SIG-M5 (cell line): ENCODE results near the gene ZNF410.
A peak's percentile ranks its signal among the peaks of the same experiment; 100 is the strongest.
"Not testable (repeated sequence)": the region's sequence is repeated elsewhere in the genome, so short reads cannot be mapped to it uniquely, and the experiment has no call there.

ENCODE experiments used
- DNase-seq: peaks from one replicate; lab custom pipeline; 2025; lab: John Stamatoyannopoulos, UW

Gene ZNF410

DNA sequence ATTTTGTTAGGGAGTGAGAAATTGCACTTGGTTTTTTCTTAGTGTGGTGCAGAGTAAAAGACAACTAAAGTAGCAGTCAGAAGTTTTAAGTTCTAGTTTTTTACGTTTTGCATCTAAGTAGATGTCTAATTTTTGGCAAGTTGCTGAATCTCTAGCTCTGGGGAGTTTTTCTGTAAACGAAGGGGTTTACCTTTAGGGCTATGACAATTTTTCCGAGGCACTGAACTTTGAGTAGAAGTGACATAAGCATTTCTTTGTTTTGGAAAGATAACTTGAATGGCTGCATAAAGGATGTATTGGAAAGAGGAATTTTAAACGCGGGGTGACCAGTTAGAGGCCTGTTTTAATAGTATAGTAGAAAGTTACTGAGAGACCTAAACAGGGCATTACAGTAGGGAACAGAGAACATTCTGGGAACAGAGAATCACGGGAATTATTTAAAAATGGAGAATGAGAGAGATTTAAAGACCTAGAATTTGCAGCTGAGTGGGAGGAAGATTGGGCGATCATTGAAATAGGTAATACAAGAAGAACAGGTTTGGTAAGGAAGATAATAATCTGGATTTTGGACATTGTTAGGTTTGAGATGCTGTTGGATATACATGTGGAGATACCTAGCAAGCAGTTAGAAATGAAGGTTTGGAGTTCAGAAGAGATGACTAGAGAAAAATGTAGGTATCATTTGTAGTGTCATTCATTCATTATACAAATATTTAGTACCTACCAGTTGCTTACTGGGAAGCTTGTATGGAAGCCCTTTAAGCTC lies 1.2 kb downstream of the ZNF410 start:
- no peak for DNase-seq

DNA sequence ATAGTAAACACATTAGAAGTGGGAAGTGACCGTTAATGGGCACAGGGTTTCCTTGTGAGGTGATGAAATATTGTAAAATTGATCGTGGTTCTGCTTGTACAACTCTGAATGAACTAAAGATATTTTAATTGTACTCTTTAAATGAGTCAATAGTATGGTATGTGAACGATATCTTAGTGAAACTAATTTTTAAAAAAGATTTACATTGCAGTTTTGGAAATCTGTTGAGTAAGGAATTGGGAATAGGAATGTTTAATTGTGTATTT lies 1.7 kb downstream of the ZNF410 start:
- DNase-seq, result no peak

DNA sequence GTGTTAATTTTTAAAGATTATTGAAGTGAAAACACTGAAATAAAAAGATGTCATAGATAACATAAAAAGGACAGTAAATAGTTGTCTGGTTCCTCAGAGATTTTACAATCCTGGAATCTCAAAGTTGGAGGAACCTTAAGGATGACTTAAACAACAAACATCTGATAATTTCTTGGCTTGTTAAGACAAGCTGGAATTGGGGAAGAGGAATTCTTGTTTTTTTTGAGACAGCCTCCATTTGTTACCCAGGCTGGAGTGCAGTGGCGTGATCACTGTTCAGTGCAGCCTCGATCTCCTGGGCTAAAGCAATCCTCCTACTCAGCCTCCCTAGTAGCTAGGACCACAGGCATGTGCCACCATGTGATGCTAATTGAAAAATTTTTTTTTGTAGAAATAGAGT lies 2.3 kb downstream of the ZNF410 start:
- no peak for DNase-seq

DNA sequence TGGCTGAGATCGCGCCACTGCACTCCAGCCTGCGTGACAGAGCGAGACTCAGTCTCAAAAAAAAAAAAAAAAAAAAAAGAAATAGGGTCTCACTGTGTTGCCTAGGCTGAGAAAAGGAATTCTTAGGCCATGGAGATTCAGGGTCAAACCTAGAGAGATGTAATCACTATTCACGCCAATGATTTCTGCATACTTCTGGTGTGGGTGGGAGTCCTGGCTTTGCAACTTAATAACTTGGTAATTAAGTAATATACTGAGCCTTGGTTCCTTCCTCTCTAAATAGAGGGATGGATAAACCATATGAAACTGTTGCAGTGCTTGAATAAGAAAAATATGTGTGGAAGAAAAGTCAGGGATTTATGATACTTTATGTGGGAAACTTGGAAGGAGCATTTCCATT lies 2.7 kb downstream of the ZNF410 start:
- no peak for DNase-seq

DNA sequence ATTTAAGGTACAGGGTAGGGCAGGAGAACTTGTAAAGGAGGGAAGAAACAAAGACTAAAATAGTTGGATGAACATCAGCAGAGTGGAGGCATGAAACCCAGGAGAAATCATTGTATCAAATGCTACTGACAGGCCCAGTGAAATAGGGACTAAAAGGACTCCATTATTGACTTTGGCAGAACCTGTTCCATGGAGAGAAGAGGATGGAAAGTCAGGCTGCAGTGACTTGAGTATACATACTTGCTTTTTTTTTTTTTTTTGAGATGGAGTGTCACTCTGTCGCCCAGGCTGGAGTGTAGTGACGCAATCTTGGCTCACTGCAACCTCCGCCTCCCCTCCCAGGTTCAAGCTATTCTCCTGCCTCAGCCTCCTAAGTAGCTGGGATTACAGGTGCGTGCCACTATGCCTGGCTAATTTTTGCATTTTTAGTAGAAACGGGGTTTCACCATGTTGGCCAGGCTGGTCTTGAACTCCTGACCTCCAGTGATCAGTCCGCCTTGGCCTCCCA lies 7.6 kb downstream of the ZNF410 start:
- not testable (repeated sequence) for DNase-seq

DNA sequence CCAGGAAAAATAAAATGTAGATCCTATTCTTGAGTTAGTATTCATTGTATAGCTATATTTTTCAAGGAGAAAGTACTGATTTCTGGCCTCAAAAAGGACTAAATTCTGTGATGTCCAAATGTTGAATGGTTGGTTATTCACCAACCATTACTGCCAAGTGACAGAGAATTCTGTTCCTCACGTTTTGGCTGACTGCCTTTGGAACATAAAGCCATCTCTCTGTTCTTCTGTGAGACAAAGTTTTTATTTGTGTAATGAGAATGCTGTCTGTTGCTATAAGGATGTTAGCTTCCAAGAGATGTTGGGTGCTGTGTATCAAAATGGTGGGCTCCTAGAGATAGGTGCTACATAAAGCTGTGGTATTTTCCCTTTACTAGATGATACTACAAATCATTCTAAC lies 9.3 kb downstream of the ZNF410 start:
- DNase-seq, result no peak

DNA sequence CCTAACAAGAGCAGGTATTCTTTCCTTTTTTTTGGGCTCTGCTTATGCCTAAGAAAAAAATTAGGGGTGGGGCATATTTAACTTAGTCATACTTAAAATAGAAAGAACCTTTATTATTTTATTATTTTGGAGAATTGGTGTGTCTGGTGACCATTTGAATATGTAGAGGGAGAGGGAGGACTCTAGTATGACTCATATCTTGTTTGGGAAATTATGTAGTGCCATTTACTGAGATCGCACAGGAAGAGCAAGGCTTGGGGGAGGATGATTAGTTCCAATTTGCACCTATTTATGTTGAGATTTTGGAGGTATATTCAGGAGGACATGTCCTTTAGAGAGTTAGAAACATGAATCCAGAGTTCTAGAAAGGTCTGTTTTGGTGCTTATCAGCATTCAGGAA lies 9.9 kb downstream of the ZNF410 start:
- DNase-seq, result no peak

DNA sequence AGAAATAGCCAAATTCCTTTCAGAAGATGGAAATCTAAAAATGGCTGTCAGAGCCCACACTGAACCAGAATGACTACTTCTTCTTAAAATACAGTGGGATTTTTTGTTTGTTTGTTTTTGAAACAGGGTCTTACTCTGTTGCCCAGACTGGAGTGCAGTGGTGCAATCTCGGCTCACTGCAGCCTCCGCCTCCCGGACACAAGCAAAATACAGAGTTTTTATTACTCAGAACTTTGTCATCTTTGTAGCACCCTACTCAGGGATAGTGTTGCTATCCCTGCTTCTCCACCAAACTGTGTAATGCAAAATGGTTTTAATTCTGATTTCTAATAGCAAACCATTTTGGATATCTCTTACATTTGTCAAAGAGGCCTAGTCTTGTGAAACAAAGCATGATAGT lies 16.4 kb downstream of the ZNF410 start:
- DNase-seq, result no peak

DNA sequence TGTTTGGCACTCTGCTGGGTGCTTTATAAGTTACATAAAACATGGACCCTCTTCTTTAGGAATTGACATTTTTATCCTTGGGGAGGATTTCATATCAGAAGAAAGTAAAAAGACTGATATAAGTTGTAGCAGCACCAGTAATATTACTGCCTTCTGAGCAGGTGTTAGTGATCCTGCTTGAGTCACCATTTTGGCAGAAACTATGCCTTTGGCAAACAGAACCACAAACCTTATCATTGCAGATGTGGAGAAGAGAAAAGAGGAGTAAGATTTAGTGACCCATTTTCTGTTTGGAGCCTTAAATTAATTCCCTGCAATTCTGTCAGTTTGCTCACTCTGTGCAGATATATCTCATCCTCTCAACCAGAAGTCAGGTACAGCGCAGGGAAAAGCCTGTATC lies 23.0 kb downstream of the ZNF410 start:
- no peak for DNase-seq

DNA sequence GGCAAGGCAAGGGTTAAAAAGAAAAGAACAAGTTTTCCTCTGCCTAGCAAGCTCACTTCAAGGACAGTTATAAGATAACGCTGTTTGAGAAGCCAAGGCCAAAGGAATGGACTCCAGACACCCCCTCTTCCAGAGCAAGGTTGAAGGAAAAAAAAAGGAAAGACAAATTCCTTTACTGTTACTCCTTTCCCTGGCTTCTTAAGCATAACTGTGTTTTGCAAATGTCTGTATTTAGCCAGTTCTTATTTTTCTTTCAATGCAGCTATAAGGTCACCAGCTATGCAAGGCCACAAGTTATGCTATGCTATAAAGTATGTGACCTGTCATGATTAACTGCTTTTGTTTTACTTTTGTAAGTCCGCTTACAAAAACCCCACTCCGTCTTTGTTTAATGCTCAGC lies 26.6 kb downstream of the ZNF410 start:
- no peak for DNase-seq

DNA sequence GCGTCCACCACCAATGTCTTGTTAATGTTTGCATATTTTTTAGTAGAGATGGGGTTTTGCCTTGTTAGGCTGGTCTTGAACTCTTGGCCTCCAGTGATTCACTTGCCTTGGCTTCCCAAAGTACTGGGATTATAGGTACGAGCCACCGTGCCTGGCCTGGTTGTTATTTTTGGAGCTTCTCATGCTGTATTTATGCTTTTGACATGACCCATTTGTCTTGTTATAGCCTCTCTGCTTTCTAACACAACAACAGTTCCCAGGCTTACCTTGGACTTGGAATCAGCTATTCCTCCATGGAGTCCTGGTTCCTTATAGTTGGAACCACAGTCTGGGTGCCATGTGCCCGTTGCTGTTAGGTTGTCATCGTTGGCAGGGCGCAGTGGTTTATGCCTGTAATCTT lies 29.7 kb downstream of the ZNF410 start:
- no peak for DNase-seq

DNA sequence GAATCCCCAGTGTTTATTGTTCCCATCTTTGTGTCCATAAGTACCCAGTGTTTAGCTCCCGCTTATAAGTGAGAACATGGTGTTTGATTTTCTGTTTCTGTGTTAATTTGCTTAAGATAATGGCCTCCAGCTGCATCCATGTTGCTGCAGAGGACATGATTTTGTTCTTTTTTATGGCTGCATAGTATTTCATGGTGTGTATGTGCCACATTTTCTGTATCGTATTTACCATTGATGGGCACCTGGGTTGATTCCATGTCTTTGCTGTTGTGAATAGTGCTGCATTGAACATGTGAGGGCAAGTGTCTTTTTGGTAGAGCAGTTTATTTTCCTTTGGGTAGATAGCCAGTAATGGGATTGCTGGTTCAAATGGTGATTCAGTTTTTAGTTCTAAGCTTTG lies 32.8 kb downstream of the ZNF410 start:
- not testable (repeated sequence) for DNase-seq

DNA sequence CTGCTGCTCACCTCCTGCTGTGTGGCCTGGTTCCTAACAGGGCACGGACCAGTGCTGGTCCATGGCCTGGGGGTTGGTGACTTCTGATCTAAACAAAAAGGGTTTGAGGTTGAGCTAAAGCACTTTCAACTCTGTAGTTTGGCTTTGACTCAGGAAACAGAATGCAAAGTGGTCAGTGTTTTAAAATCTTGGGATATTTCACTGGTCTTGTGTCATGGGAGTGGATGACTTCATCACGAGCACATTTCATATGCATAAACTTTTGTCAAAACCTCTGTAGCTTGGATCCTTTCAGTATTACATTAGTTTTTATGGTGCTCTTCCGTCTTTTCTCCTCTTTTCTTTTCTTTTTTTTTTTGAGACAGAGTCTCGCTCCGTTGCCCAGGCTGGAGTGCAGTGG lies 37.7 kb downstream of the ZNF410 start:
- no peak for DNase-seq

DNA sequence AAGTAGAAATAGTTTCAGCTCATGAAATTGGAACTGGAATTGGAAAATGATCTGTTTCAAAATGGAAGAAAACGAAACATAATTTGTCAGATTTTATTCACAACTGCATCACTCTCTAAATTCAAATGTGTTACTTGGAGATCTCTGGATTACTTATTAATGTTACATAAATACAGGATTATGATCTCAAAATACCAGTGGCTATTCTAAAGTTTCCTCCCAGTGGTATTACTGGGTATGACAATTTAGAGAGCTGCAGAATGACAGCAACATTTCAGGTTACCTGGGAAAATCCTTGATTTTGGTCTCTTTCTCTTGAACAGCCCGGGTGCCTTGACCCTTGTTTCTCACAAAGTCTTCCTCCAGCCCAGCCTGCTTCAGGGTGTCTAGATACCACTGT lies 49.0 kb downstream of the ZNF410 start:
- no peak for DNase-seq

DNA sequence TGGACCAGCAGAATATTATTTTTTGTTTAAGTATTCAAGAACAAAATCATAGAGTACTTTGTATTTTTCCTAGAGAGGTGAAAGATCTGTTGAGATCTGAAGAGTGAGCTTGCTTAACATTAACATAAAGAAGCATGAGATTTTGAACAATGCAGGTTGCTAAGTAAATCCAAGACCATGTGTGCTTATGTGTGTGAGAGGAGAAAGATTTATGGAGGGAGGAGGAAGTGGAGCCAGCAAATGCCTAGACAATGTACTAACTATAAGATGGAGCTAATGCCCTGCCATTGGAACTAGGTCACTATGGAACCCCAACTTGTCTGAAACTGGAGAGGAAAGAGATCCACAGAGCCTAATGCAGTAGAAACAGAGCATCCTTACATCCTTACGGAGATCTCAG lies 49.9 kb downstream of the ZNF410 start:
- DNase-seq, result no peak

DNA sequence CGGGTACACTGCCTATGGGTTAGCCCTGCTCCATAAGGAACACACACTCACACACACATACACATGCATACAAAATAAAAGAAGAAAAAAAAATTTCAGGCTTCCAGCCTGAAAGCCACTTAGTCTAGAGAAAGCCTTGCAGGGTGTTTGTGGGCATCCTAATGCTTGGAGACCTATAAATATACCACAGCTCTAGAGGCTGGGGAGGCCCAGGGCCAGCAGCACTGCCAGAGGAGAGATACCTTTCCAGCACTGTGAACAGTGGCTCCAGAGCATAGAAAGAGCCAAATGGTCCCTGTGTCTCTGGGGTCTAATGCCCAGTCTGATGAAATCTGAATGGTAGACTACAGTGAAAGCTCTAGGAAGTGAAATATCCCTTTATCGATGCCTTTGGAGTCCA lies 50.4 kb downstream of the ZNF410 start:
- DNase-seq, result no peak

DNA sequence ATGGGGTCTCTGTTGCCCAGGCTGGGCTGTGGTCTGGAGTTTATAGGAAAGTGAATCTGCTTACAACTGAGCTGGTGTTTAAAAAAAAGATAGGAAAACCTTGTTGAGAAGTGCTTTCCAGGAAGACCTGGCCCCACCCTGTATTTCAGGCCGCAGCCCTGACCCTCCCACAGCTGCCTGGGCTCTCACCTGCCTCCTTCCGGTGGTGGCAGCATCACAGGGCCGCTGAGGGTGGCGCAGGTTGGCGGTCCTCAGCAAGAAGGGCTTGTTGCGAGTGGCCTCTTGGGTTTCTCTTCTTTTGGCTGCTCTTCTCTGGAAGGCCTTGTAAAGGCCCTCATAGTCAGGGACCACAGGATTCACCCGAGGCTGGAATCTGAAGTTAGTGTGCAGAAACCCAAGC lies 55.5 kb downstream of the ZNF410 start:
- DNase-seq, result no peak

DNA sequence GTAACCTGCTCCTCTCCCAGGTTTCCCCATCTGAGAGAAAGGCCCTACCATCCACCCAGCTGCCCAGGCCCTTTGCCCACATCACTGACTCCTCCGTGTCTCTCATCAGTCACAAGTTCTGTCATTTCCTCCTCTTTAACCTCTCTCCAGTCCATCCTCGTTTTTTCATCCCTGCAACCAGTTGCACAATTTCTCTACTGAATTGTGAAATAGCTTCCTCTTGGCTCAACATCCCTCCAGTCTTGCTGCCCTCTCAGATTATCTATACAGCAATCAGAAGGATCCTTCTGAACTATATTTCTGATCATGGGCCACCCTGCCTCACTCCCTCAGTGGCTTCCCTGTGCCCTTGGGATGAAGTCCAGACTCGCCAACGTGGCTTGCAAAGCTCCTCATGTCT lies 56.4 kb downstream of the ZNF410 start:
- DNase-seq, result peak; percentile 22

DNA sequence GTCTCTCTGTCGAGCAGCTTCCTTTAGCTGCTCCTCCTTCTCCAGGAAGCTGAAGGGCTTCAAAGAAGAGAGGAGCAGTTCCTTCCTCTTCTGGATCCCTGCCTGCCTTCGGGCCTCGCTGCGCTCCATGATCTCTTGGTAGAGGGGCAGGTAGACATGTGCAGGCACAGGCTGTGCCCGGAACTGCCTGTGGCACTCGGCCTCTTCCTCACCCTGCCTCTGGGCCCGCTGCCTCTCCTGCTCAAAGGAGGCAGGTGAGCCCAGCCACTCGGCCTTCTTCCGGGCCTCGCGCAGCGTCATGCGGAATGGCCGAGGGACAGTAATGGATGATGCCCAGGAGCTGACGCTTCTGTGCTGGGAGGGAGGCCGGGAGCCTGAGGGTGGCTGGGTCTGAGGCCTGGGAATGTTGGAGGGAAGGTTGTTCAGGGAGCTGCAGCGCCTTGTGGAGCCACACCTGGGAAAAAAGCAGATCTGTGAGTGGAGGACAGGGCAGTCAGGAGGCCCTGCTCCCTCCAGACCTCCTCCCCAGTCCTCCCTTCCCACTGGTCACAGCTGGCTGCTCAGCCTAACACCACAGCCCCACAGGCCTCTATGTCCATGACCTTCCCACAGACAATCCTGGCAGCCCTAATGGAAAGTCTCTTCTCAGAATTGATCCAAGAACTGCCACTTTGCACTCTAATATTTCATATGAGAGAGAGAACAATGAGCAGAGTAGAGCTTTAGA lies 57.9 kb downstream of the ZNF410 start:
- DNase-seq, result no peak

DNA sequence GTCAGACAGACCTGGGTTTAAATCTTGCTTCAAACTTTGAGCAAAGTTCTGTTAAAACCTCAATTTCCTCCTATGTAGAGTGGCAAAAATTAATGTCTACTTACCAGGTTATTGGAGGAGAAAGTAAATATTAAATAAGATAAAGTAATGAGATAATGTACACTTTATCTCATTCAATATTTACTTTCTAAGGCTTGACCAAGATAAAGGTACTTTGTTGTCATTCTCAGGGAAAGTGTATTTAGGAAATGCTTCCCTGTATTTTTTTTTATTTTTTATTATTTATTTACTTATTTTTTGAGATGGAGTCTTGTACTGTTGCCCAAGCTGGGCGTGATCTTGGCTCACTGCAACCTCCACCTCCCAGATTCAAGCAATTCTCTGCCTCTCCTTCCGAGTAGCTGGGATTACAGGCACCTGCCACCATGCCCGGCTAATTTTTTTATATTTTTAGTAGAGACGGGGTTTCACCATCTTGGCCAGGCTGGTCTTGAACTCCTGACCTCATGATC lies 58.6 kb downstream of the ZNF410 start:
- DNase-seq, result no peak

DNA sequence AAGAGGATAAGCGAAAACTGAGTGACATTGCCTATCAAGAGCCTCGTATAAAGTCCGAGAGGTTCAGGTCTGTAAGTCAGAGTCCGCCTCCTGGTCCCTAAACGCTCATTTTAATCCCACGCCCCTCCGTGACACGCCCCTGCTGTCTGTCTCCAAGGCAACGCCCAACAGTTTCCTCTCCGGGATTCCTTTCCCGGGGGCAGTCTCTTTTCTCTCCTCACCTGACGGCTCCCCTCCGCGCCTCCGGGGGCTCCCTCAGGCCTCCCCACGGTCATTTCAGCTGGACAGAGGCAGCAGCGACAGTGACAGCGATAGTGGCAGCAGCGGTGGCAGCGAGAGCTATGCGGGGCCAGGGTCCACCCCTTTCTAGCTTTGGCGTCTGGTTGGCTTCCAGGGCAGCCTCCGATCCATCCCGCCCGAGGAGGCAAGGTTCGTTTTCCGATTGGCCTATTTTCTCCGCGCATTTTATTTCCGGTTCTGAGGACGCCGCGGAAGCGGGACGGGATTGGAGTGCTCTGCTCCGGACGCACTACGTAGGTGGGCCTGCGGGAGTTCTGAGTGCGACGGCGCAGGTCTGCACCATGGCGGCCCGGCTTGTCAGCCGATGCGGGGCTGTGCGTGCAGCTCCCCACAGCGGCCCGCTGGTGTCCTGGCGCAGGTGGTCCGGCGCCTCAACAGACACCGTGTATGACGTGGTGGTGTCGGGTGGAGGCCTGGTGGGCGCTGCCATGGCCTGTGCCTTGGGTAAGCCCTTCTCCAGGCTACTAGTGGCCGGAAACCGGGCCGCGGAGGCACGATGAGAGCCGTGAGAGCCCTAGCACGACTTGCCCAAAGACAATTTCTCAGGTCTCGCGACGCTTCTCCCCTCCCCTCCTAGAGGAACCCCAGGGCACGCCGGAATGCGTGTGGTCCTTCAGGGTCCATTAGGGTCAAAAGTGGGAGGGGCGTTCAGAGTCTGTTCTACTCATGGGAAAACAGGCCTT lies 63.4 kb downstream of the ZNF410 start, which contains the start of the genes COQ6 and FAM161B:
Gene COQ6, plus strand, starts transcription at position 551 of the 983 bp plus-strand sequence. Its CDS starts 31 bp downstream, at position 582.
Gene FAM161B, minus strand, starts transcription at position 343 of the 983 bp plus-strand sequence. Its CDS starts 68 bp downstream, at position 275.
- peak; percentile 70 for DNase-seq

DNA sequence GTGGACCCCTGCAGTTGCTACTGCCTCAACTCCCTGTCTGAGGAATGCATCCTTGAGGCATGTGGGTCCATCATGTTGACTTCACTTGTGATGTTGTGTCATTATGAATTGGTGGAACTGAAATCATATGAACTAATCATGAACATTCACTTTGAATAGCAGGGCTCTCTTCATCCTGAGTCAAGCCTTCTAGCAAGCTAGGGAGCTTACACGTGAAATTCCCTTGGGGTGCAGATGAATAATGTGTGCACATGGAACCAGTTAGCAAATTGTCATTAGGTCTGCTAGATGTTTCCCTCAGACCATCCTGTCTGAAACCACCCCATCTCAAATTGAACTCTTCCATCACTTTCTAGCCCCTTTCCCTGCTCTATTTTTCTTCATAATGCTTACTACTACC lies 67.1 kb downstream of the ZNF410 start:
- DNase-seq, result no peak
